GM21526 (cell line): ENCODE measurements around the gene SPACA1.

Experiments used
- ATAC-seq: cut with Tn5 transposase; IDR thresholded peaks from one replicate; pipeline ENCODE4 v1.9.1; 2021; ENCODE audit warnings: moderate library complexity; ENCODE audit not compliant: unreplicated experiment, low FRiP score

Gene SPACA1

DNA sequence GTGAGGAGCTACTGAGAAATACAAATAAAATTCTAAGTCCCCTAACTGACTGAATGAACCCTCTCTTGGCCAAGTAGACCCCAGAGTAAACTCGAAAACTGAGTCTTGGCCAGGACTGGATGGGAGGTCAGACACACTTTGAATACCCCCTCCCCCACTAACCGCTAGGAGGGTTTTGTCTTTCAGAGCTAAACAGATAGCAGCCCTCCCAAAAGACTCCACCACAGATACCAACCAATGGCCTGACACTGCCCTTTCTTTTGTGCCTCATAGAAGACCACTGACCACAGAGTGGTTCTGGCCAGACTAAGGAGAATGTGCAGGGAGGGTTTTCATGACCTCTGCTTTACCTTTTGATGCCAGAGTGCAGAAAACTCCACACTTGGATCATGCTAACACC, 42.1 kb downstream of the SPACA1 start:
- no peak for ATAC-seq

DNA sequence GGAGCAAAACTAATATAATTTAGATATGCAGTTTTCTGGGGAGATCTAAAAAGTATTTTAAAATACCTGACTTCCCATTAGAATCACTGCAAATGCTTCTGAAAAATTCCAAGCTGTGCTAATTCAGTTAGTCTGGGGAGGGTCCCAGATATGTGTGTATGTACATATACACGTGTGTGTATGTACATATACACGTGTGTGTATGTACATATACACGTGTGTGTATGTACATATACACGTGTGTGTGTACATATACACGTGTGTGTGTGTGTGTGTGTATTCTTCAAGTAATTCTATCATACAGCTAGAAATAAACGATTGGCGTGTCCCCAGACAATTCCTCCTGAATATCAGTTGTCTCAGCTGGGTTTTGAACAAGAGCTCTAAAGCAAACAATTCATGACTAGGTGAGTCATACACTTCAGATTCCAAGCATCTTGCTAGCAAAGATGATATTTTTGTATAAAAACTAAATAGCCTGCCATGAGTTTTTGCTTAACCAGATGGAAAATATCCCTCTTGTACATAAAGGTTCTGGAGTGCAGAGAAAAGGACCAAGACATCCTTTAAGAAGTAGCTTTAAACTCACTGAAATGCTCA, 58.2 kb downstream of the SPACA1 start:
- no peak for ATAC-seq

- no peak for ATAC-seq
Observed at GRCh38 chr6:88107241-88107640, 59.6 kb downstream of the SPACA1 start.

GRCh38 chr6:88111991-88112390, 64.3 kb downstream of the SPACA1 start:
- ATAC-seq = no peak

GRCh38 chr6:88114838-88115237, 67.2 kb downstream of the SPACA1 start:
- no peak for ATAC-seq

GRCh38 chr6:88115307-88115706, 67.7 kb downstream of the SPACA1 start:
- no peak for ATAC-seq

- ATAC-seq = no peak
Observed at GRCh38 chr6:88116276-88116675, 68.6 kb downstream of the SPACA1 start.
